CD4-positive, alpha-beta T cell treated with Interferon alpha-2 for 1 hour (primary cell): Measurements from ENCODE around the gene KCNT2.
"Not testable (repeated sequence)": the region's sequence is repeated elsewhere in the genome, so short reads cannot be mapped to it uniquely, and the experiment has no call there.

ENCODE experiments used
- DNase-seq, 2 donors: peaks; one replicate each; pipeline ENCODE4 v3.0.0-alpha.2; 2020 to 2022

Gene KCNT2

DNA sequence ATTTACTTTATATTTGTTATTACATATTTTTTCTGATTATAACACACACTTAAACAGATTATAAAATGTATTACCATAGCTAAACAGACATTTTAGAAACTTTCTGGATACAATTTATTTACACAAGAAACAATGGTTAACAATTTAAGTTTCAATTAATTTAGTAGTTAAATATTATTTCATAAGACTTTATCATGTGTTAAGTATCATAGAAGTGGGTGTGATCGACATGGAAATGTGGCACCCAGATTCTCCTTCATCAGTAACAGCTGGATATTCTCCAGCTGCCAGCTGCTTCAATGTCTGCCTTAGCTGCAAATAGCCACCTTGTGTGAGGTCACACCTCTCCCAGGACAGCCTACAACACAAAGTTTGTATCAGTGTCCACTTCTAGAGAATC, 97.8 kb downstream of the KCNT2 start:
- no peak for DNase-seq

DNA sequence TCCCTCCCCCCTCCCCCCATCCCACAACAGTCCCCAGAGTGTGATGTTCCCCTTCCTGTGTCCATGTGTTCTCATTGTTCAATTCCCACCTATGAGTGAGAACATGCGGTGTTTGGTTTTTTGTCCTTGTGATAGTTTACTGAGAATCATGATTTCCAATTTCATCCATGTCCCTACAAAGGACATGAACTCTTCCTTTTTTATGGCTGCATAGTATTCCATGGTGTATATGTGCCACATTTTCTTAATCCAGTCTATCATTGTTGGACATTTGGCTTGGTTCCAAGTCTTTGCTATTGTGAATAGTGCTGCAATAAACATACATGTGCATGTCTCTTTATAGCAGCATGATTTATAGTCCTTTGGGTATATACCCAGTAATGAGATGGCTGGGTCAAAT, 104.0 kb downstream of the KCNT2 start:
- not testable (repeated sequence) for DNase-seq

DNA sequence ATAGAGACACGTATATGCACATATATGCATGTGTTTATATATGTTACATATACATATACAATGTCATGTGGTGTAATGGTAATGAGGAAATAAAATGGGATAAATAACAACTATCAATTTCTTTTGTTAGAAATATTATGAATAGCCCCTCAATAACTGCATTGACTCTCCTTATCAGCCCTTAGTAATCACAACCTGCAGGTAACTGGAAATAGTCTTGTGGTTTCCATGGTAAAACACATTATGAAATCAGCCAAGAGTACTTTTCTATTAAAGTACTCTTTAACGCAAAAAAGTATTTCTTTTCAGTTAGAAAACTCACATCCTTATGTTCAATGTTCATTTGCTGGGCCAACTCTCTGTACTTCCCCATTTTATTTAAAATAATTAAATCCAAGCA, 105.8 kb downstream of the KCNT2 start:
- no peak for DNase-seq

DNA sequence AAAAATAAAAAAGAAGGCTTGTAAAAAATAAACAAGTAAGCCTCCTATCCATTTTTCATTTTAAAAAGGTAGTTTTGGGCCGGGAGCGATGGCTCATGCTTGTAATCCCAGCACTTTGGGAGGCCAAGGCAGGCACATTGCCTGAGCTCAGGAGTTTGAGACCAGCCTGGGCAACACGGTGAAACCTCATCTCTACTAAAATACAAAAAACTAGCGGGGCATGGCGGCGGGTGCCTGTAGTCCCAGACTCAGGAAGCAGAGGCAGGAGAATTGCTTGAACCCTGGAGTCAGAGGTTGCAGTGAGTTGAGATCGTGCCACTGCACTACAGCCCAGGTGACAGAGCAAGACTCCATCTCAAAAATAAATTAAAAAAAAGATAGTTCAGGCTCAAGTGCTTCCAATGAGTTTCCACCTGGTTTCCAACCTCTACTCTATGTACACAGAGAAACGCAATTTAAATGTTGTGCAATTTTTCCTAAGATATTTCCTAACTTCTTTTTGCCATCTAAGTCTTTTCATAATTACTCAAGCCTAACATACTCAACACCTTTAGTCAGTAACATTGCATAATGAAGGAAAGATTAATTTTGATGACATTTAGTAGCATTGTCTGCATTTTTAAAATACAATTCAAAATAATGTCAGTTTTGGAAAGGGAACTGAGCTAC, 106.3 kb downstream of the KCNT2 start:
- DNase-seq: no peak

DNA sequence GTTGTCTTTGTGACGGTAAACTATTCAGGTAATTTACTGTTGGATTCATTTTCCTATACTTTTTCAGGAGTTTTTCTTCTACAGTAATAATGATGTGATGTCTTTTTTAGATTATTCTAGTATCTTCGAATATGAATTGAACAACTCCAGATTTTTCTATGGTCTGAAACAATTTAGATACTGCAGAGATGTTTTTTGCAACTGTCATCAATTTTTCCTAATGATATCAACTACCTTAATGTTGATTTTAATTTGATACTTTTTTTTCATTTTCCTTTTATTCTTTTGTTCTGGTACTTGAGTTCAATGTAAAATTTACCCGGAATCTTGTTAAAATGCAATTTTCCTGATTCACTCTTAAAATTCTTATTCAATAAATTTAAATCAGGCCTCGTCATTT, 110.4 kb downstream of the KCNT2 start:
- DNase-seq: no peak

DNA sequence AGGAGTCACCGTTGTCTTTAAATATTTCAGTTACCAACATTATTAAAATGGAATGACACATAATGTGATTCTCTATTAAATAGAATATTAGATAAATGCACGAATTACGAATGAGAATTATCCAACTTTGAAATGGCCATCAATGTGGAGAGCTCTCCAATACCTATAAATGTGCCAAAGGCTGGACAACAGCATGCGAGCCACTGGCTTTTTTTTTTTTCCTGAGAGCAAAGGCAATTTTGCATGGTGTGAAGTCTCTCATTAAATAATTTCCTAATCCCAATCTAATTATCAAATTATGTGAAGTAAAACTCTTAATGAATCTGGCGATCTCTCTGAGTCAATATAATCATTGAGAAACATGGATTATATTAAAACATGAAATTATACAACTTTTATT, 113.5 kb downstream of the KCNT2 start:
- no peak for DNase-seq

DNA sequence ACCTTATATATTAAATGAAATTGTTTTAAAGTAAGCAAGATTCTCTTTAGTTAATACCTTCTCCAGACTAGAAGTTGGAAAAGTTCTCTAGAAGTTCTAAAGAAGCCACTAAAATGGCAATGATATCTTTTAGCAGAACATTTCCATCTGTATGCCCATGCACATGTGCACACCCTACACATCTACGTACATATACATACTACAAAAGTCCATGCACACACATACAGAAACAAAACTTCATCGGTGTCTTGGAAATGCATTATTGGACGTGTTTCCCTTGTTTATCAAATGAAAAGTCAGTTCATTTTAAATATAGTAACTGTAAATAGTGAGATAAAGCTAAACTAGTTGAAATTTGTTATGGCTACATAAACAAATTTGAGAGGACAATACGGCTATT, 114.4 kb downstream of the KCNT2 start:
- no peak for DNase-seq

DNA sequence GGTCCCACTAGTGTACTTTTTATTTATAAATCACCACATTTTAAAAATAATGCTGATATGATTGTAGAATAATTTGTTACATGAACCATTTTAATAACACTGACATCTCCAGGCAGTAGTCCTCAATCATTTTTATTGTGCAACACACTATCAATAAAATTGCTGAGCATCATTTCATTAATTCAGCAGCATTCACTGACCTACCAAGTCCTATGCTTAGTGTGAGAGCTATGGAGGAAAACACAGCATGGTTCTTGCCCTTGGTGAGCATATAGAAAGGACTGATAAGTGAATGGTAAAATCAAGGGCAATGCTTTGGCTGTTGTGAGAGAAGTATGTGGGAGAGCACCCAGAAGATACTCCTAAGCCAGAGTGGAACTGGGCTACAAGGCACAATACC, 119.7 kb downstream of the KCNT2 start:
- no peak for DNase-seq

DNA sequence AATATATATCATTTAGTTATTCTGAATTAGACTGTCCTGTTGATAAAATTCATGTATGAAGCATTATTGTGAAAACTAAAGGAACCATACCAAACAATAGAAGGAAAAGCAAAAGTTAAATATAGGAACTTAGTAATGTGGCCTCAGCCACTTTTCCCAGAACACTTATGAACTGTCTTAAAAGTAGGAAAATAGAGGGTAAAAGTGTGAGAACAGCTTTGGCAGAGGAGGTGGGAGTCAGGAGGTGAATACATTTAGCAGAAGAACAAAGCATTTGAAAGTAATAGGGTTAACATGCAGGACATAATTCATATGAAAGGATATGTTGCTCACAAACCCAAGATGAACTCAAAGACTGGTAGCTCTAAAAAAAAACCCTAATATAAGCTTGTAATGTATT, 121.9 kb downstream of the KCNT2 start:
- no peak for DNase-seq

DNA sequence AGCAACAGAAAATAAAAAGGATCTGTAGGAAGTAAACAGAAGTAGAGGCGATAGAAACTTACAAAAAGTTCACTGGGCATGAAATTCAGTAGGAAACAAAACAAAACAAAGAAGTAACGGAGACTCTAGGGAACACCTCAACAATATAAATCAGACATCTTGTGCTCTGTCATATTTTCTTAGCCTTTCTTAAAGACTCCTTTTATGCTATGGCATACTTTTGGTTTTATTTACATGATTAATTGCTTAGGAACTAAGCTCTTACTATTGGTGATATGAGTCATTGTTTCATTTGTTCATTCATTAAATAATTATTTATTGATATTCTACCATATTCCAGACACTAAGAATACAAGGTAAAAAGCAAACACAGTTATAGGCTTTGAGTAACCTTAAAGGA, 126.6 kb downstream of the KCNT2 start:
- no peak for DNase-seq

DNA sequence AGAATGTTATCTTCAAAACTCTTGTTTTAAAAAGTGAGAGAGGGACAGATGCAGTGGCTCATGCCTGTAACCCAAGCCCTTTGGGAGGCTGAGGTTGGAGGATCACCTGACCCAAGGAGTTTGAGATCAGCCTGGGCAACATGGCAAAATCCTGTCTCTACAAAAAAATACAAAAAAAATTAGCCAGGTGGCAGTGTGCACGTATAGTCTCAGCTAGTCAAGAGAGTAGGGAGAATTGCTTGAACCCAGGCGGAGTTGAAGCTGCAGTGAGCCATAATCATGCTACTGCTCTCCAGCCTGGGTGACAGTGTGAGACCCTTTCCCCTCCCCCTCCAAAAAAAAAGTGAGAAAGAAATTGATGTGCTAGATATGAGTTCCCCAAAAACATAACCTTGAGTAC, 131.0 kb downstream of the KCNT2 start:
- DNase-seq: no peak

DNA sequence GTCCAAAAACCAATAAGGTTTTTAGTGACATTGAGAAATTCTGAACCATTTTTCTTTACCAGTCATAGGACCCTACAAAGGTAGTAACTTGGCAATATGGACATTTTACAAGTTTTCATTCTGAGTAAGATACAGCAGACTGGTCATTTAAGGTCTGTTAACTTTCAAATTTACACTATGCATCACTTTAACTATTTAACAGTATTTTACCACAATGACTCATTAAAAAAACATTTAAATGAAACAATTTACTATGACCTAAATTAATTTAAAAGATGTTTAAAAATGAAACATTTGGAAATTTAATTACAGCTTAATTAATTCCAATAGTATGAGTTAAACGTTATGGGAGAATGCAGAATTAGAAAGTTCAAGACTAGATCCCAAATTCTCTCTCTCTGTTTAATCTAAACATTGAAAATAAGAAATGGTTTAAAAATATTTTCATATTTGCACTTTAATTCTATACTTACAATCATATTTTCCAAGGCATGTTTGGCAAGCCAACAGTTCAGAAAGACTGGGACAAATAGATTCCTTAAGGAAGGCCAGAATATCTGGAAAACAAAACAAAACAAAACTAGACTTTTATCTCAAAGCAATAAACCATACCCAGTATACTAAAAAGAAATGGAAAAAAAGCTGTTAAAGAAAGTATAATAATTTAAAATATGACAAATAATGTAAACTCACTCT, 140.9 kb downstream of the KCNT2 start:
- DNase-seq: no peak

DNA sequence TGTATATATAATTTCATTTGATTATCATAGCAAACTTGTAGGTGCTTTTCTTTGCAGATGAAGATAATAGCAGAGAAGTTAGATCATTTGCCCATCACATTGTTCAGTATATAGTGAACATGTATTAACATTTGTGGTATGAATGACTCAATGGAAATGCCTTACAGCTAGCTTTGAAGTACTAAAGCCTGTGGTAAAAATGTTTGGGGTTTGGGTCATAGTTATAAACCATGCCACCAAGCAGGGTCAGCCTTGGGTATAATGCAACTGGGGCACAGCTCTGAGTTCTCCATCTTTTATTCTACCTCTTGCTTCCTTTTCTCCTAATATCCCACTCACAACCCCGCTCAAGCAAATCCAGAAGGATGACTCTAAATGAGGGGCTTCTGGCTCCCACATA, 141.6 kb downstream of the KCNT2 start:
- DNase-seq: no peak

DNA sequence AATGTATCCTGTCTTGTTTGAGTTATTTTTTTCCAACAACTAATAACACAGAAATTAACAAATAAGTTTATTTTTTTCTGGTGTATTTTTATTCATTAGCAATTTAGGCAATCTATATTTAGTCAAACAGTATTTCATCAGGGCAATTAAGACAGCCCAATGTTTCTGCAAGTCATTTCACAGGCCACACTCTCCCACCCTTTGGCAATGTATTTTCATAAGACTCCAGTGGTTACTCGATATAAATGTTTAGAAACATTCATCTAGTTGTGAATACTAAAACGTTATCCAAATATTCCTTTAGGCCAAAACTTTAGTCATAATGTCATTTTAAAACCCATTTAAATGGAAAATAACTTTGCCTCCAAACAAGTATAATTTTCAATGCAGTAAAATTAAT, 142.1 kb downstream of the KCNT2 start:
- DNase-seq: no peak

DNA sequence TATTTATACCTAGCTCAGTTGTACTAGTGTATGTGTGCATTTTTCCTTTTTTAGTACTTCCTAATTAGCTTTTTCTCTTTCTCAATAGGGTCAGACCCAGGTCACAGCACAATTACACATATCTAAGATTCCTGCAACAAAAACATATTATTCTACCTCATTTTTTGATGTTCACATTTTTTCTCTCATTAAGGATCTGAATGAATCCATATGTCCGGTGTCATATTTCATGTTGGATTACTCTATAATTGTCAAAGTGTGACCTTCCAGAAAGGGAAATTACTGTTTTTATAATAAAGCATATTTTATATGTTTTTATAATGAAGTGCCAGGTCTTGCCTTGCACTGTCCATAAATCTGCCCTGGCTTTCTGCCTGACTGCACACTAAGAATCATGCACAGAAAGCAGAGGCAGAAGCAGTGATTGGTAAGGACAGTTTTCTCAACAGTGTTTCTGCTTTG, 143.7 kb downstream of the KCNT2 start:
- DNase-seq: no peak

DNA sequence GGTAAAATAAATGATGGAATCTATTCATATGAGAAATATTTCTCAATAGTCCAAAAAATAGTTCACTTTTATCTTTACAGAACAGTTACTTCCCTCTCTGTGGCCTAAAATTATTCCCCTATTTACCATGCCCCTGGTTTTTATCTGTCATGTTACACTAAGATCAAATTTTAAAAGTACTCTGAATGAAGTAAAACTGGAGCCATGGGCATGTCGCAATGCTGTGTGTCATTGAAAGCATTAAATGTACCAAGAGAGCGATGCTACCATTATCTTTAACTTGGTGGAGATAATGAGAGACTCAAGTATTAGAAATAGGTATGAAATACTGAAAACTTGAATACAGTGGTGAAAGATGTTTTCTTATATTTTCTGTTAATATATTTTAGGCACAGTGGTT, 146.2 kb downstream of the KCNT2 start:
- no peak for DNase-seq

DNA sequence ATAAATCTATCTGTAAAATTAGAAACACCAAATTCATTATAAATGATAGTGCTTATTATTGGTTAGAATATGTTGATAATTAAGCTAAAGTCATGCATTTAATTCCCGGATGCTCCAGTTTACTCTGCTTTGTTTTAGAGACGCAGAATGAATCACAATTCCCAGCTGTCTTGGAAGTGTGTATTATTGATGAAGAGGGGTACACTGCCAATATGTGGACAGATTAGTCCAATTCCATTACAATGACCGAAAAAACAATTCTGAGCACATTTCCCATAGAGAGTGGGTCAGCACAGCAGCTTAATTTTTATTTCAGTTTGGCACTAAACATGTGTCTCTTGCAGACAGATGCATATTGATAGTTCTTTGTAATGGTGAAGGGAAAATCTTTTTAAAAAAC, 146.7 kb downstream of the KCNT2 start:
- no peak for DNase-seq

DNA sequence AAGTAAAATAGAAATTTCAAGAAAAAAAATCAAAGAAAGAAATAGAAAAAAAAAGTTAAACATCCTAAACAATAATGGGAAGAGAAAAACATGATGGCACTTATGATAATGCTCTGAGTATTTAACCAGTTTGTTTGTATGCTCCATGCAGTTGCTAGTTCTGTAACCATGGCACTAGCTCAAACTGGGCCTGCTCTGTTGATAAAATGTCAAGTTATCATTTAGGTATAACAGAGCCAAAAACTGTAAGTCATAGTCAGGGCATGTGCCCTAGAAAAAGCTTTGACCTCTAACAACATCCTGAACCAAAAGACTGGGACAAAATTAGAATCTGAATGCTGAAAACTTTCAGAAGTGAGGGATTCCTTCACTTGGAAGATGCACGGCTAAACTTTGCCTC, 148.9 kb downstream of the KCNT2 start:
- no peak for DNase-seq

DNA sequence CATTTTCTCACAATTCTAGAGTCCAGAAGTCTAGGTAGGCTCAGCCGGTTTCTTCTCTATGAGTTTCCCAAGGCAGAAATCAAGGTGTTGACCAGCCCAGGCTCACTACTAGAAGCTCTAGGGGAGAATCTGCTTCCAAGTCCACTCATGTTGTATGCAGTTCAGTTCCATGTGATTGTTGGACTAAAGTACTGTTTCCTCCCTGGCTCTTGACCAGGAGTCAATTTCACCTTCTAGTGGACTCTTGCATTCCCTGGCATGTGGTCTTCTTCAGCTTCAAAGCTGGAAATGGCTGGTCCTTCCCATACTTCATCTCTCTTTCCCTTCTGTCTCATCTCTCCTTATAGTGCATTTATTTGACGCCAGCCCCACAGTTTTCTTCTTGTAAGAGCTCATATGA, 153.4 kb downstream of the KCNT2 start:
- DNase-seq: no peak

DNA sequence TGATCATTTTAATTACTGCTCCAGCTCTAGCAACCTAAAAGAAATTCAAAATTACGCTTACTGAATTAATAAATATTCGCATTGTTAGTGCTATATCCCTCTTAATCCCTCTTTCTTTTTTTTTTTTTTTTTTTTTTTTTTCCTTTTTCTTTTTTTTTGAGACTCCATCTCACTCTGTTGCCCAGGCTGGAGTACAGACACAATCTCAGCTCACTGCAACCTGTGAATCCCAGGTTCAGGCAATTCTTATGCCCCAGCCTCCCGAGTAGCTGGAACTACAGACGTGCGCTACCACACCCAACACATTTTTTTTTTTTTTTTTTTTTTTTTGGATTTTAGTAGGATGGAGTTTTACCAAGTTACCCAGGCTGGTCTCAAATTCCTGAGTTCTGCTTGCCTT, 157.1 kb downstream of the KCNT2 start:
- DNase-seq: no peak

DNA sequence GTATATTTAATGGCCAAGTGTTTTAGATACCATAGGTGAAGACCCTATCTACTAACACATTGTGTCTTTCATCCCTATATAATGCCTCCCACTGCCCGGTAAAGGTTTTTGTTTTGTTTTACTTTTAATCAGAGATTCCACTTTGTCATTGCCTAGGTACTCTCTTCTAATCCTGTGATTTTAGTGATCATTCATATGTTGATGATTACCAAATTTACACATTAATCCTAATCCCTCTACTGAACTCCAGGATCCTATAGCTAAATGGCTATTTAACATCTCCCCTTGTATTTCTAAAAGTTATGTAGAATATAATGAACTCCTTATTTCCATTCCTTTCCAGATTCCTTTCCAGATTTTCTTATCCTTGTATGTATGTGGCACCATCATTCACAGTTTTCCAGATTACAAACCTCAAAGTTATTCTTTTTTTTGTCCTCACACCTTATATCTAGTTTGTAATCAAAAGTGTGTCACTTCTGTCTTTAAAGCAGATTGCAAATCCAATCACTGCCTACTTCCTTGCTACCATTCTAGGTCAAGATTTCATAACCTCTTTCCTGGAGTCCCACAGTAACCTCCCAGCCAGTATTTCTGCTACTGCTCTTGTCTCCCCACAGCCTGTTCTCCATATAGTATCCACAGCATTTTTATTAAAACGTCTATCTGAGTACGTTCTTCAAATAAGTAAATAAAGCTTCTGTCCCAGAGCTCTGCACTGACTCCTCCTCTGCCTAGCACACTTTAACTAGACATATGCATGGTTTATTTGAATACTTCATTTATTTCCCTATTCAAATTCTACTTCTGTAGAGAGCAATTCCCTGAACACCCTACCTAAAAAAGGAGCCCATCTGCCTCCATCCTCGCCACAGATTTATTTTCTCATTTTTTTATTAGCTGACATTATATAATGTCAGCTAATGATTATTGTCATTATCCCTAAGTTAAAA, 157.8 kb downstream of the KCNT2 start:
- DNase-seq: no peak

DNA sequence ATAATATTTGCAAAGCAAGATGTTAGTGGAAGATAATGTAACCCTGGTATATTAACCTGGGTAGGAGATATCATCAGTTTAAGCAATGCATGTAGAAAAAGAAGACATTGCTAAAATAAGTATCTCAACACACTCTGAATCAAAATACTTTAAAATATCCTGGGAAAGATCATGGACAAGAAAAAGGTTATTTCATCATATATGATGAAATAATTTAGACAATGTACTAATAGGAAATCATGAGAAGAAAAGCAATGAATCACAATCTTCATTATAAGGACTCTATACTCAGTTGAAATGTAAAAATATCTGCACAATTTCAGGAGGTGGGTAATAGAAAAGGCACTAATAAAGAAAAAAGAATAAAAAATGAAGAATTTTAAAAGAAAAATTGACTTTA, 158.8 kb downstream of the KCNT2 start:
- DNase-seq: no peak

DNA sequence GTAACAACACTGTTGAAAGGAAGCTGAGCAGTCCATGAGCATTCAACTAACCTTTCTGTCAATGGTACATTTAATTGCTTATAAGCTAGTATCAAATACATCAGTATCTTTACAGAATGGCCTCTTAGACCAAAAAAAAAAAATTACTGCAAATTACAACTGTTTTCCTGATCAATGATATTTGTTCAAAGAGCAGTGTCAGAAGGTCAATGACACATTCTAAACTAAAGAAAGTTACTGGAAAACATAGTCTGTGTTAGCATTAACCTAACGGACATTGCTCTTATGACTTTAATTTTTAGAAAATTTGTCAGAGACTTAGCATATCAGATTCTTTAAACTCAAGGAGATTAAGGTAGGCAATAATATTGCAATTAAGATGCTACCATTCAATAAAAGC, 162.5 kb downstream of the KCNT2 start:
- DNase-seq: no peak

DNA sequence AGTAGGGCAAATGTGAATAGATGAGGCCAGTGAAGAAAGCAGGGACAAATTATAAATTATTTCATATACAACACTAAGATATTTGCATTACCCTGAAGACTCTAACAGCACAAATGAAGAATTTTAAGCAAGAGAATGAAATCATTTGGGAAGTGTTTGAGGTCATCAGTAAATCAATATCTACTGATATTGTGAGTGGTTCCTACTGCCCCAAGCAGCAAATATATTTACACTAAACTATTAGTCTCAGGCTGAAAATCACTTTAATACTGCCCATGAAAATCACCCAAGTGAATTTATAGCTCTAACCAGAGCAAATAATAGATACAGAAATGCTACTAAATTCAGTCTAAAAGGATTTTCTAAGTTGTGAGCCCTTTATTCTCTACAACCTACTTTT, 163.6 kb downstream of the KCNT2 start:
- no peak for DNase-seq
